Frontal cortex (tissue), 4 donors: ENCODE data around the gene ACOX1. TPM values are rescaled to one million over a fixed set of nuclear protein-coding genes. Genes with fewer than 3 reads are reported as not detected.

Experiments
- DNase-seq, 2 donors: peaks; one replicate each; pipeline ENCODE4 v3.0.0; 2012; ENCODE audit warnings: low spot score in 2 of 2
- FAIRE-seq: peaks from 2 replicates; lab custom pipeline; 2012; peaks lifted over from hg19 to GRCh38; lab: Jason Lieb, UNC
- total RNA-seq: library from RNA; depleted of rRNA; stranded (reverse); fragments of >200 nt; gene quantifications from one replicate; pipeline ENCODE4 v1.2.3, GENCODE V29; 2014
- donor health status: control.
- donor health status: control.
- donor health status: control.

ACOX1 gene
- total RNA-seq, 1 donor from 2014 or later = 98.2 TPM

DNA sequence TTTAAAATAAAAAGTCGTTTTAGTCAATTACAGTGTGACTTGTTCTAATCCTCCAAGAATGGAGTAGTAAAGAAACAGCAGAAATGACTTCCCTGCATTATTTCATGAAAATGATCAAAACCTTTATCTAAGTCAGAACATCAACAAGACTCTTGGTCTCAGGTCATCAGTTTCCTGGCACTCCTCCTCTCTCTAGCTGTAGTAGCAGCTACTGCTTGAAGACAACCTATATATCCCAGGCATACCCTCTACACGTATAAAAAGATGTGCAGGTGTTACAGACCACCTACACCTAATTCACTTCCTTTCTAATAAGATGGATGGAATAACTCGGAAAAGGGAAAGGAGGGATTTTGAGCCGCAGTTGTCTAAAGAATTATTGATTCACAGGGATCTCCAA is 36.5 kb downstream of the ACOX1 start:
- DNase-seq (no peak), FAIRE-seq (no peak)

DNA sequence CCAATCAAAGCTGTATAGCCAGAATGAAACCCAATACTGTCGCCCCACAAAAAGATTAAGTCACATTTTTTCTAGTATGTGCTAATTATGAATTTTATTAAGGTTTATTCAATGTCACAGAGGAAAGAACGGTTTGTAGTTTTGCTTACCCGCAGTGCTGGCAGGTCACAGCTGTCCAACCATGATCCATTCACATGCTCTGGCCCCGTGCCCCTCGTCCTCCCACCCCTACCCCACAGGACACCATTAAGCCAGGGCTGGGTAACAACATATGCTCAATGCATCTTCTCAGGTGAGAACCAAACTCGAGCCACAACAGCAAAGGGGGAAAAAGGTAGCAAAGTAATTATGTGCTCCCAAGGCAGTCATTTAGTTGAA is 37.5 kb downstream of the ACOX1 start:
- FAIRE-seq = no peak

DNA sequence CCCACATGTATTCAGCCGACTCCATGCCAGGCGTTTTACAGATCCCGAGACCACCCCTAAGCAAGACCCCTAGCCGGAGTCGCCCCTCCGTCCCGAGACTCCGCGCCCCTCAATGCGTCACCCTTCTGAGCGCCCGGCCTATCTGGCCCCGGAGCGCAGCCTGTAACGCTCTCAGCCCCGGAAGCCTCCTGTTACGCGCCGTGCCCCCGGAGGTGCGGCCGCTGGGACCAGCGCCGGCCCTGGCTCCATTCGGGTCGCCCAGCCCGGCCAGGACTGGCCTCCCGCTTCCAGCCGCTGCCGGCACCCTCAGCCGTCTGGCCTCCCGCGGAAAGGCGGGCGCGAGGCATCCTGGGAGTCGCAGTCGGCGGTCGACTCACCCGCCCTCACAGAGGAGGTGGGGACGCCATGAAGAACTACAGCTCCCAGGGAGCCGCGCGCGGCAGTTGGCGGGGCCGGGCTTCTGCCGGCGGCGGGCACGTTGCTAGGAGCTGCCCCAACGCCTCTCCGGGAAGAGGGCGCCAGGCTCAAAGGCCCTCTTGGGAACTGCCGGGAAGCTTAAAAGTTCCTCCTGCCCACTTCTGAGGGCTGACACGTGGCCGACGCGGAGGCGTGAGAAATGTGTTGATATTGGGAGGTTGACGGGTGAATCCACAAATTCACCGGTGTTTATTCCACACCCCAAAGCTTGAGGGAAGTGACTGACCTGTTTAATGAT is 38.1 kb downstream of the ACOX1 start, which contains the start of gene FBF1:
FBF1 (minus strand) TSS at position 316 of the 715 bp plus-strand sequence. CDS start 2,893 bp downstream, outside the sequence.
- FAIRE-seq = no peak
- DNase-seq = peak; percentile 98 to 99

More for the DNA sequence above, 37.5 kb downstream of the ACOX1 start:
- DNase-seq = no peak

DNA sequence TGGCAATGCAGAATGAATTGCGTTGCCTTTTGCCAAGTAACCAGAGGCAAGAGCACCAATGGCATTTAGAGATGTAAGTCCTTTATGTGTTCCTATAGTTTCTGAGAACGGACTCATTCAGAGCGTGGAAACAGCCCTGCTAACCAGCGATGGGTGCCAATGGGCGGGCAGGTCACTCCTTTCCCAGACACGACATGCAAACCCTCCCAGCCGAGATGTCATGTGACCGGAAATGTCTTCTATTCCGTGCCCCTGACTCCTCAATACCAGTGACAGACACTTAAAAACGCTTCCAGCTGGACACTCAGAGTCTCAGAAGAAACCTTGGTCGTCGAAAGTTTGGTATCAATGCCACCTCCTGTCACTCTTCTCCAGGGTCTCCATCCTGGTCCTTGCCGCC is 41.3 kb downstream of the ACOX1 start:
- no peak for FAIRE-seq
- DNase-seq = no peak

DNA sequence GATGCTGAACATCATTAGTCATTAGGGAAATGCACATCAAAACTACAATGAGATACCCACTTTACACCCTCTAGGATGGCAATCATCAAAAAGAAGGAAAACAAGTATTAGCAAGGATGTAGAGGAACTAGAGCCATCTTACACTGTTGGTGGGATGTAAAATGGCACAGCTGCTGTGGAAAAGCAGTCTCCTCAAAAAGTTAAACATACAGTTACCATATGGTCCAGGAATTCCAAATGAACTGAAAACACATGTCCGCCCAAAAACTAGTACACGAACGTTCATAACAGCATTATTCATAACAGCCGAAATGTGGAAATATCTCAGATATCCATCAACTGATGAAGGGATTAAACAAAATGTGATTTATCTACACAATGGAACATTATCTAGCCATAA is 45.2 kb downstream of the ACOX1 start:
- no peak for FAIRE-seq
- no peak for DNase-seq

DNA sequence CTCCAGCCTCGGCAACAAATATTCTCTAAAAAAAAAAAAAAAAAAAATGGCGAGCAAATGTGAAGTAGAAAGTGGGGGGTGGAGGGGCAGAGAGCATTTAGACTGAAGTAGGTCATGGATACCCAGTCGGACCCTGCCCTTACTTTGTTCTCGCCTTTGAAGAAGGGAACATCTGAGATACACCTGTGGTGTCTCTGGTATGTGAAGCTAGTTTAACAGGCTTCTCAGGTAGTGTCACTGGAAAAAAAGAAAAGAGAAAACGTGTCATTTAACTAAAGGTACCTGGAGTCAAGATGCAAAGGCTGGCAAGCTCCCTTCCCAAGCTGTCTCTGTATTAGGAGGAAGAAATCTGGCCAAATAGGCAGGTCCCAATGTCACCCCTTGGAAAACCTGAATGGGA is 46.1 kb downstream of the ACOX1 start:
- no peak for DNase-seq
- no peak for FAIRE-seq

DNA sequence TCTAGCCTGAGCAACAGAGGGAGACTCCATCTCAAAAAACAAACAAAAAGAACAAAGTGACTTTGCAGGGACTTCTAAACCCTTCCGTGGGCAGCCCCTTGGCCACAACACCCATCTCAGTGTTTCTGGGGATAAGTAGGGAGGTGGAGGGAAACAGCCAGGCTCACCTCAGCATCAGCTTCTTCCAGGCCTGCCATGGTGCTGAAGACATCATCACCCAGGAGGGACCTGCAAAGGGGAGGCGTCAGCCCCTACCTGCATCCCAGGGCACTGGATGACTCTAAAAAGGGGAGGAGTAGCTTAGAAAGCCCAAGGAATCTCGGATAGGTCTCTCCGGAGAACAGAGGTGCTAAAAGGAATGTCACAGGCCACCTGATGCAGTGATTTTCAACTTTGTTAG is 47.9 kb downstream of the ACOX1 start:
- DNase-seq (no peak), FAIRE-seq (no peak)

DNA sequence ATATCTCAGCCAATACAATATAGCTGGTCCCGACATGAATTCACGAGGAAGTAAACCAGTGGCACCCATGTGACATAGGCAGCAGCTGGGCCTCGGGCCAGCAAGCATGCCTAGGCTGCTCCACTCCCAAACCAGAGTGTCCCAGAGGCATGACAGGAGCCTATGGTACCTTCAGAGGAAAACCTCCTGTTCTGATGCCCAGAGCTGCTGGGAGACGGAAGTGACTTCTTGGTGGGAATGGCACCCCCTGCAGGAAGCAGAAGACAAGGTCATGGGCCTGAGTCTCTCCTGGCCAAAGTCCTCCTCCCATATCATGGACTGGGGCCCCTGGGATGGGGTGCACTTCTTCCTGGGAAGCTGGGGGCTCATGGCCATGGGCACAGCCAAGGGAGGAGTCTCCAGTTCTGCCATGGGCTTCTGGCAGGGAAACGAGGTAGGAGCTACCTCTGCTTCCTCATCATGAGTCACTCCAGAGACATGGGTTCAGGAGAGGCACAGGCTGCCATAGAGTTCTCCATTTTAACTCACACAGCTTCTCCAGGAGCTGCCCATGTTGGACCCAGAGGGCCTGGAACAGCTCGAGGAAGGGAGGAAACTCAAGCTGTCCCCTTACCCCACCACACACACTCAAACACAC is 51.6 kb downstream of the ACOX1 start:
- FAIRE-seq = no peak
- no peak for DNase-seq

DNA sequence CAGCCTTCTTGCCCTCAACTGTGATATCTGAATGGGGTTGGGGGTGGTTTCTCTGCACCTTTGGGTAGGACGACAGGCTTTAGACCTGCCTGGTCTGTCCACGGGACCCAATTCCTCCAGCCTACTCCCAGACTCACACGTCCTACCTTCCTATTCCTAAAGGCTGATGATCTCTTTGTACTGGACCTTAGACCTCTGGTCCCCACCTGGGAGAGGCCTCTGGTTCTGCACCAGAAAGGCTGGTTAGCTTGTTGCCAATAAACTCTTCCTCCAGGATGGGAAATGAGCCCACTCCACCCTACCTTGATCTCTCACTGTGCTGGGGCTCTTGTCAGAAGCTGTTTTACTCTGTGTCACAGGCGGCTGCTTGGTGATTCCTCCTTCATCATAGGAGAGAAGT is 52.5 kb downstream of the ACOX1 start:
- DNase-seq (no peak), FAIRE-seq (no peak)

DNA sequence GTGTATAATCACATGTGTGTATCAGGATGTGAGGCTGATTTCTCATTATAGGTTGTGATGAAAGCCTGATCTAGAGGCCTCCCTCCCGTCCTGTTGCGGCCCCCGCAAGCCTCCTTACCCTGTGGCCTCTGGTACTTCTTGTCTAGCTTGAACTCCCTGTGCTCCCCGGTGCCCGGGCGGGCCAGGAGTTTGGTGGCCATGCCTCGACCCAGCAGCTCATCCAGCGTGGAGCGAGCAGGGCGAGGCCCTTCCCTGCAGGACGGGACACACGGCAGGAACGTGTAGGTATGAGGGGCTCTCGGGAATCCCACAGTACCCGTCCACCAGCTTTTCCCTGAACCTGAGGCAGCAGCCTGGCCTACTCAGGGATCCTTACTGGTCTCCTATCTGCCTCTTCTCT is 53.1 kb downstream of the ACOX1 start:
- FAIRE-seq = no peak
- DNase-seq = no peak

DNA sequence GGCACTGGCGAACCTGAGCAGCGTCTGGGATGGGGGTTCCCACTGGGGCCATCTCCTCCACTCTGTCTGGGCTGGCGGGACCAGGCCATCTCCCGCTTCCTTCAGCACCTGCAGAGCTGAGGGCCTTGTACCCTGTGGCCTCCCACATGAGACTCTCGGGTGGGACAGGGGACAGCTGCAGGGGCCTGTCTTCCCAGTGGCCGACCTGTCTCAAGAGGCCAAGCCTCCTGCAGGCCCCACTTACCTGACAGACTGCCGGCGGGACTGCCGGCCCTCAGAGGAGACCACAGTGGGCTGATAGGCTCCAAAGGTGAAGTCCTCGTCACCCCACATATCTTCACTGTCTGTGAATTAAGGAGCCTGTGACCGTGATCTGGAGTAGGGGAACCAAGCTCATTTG is 53.9 kb downstream of the ACOX1 start:
- no peak for DNase-seq

DNA sequence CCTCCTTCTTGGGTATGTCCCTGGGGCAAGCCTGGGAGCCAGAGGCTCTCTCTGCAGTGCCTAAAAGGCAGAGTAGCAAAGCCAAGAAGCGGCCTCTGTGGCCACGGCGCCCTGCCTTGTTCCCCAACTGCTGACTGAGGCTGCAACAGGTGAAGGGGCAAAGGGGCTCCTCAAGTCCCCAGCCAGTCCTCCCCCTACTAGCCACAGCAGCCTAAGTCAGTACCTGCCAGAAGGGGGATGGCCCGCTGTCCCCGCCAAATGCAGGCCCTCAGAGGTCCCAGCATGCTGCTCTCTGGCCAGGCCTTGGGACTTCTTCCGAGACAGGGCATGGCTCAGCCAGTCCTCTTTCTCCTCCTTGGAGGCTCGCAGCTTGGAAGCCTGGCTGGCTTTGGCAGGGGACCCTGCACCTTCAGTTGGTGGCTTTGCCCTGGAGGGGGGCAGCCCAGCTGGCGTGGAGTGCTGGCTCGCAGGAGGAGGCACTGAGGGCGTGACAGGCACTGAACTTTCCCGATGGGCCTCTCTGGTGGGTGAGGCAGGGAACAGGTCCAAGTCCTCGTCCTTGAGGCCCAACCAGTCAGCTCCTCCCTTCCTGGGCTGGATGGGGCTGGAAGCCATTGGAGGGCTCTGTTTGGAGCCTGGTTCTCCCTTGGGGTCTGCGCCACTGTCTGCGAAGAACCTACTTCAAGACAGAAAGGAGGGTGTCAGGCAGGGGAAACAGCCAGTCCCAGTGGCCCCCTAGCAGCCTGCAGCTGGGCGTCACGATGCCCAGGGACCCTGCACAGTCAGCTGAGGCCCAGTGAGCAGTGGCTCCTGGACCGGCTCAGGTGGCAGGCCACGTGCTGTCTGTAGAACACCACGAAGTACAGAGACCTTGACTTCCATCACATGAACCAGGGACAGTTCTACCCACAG is 55.7 kb downstream of the ACOX1 start:
- FAIRE-seq = no peak
- DNase-seq = no peak

More for the DNA sequence above, 53.9 kb downstream of the ACOX1 start:
- no peak for FAIRE-seq

DNA sequence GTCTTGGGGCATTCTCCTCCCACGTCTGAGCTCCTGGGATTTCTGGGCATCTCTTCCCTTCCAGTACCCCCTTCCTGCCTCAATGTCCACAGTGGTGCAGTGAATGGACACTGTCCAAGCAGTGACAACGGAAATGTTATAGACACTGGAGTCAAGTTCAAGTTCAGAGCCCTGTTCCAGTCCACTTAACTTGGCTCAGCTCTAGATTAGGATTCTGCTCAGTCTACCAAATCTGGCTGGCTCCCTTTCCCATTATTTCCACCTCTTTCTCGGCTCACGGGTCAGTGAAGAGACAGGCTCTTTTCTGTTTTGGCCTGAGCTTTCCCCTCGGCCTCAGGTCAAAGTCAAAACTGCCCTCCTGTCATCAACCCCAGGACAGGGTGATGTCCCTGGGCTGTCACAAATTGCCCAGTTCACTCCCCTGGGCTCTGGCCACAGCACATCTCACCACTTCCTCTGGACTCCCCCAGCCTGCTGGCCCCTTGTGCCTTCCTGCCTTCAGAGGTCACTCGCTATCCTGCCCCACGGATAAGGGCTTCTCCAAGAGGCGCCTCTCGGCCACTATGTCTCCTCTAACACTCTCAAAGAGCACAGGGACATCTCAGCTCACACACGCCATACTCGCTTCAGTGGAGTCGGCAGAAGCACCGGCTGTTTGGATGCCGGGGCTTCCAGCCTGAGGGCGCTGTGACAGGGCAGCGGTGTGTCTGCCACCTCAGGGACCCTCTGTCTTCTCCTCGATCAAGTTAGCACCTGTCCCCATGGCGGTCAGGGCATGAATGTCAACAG is 56.6 kb downstream of the ACOX1 start:
- DNase-seq = no peak
- no peak for FAIRE-seq

DNA sequence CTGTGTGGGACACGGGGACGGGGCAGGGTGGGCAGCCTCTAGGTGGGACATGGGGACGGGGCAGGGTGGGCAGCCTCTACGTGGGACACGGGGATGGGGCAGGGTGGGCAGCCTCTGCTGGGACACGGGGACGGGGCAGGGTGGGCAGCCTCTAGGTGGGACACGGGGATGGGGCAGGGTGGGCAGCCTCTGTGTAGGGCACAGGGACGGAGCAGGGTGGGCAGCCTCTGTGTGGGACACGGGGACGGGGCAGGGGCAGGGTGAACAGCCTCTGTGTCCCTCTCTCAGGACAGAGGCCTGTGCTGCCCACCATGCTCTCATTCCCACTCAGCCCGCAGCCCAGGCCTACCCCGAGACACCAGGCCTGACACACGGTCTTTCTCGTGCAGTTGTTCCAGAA is 57.4 kb downstream of the ACOX1 start:
- no peak for FAIRE-seq

DNA sequence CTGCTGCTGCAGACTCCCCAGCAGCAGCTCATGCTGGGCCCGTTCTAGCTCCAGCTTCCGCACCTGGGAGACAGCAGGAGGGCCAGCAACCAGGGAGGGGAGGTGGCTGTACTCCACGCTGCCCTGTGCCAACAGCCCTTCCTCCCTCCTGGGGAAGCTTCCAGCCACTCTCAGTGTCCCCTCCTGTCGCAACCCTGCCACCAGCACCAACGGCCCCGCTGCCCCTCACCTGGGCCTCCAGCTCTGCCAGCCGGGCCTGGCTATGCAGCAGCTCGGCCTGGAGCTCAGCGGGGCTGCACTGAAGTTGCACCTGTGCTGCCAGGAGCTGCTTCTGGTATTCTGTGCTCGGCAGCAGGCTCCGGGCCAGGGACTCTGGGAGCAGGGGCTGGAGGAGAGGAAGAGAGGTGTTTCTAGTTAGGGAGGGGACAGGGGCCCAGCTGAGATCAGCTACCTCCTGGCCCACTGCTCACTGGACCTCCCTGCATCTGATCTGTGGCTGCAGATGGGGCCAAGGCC is 58.9 kb downstream of the ACOX1 start:
- FAIRE-seq (no peak), DNase-seq (no peak)

More for the DNA sequence above, 57.4 kb downstream of the ACOX1 start:
- DNase-seq = no peak

DNA sequence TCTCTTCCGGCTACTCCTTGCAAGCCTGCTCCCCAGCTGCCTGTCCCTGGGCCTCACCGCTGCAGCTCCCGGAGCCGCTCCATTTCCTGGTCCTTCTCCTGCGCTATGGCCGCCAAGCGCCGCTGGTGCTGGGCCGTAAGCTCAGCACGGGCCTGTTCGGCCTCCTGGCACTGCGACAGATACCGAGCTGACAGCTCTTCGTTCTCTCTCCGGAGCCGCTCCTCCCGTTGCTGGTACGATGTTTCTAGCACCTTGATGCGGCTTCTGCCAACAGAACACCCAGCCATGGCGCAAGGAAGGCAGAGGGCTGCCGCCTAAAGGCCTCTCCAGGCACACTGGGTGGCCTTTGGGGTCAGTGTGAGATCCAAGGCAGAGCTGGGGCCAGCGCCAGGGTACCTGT is 59.4 kb downstream of the ACOX1 start:
- no peak for FAIRE-seq
- no peak for DNase-seq

DNA sequence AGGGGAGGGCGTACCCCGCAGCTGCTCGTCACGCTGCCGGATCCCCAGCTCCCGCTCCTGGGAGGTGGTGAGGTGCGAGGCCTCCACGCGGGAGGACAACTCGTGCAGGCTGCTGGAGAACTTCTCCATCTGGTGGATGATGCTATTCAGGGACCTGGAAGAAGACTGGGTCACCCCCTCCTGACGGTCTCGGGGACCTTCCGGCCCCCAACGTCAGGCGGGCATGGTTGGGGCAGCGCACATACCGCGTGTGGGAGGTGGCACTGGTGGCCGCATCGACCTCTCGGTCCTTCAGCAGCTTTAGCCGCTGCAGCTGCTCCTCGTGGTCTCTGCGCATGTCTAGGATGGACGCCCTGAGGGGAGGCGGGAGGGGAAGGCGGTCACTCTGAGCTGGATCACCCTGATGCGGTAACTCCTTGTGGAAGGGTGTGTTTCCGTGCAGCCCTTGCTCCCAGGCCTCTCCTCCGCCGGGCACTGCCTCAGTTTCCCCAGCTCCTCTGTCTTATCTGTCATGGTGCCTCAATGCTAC is 61.0 kb downstream of the ACOX1 start:
- no peak for FAIRE-seq

DNA sequence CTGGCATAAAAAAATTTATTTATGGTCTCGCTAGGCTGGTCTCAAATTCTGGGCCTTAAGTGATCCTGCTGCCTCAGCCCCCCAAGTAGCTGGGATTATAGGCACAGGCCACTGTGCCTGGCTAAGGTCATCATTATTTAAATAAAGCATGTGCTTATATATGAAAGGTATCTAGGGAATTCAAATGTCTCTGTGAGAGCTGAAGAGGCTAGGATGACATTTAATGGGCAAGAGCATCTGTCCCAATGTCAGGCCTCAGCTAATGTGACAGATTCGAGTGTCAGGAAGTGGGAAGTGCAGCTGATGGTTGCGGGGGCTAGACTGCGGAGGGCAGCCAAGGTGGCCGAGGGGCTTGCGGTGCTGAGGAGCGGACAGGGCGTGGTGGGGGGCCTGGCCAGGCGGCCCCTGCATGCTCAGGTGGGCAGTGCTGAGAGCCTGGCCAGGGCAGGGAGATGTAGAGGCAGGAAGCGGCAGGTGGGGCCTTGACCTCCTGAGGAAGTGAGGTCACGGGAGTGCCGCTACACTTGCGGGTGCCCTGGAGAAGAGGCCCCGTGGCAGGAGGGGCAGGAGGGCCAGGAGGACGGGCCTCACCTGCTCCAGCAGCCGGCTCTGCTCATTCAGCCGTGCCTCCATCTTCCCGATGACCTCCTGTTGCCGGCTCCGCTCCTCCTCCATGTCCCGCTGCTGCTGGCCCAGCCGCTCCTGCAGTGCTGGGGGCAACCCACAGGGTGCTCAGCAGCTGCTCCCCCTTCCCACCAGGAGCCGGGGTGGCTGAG is 61.6 kb downstream of the ACOX1 start:
- no peak for DNase-seq
- FAIRE-seq = no peak

More for the DNA sequence above, 61.0 kb downstream of the ACOX1 start:
- DNase-seq = no peak

DNA sequence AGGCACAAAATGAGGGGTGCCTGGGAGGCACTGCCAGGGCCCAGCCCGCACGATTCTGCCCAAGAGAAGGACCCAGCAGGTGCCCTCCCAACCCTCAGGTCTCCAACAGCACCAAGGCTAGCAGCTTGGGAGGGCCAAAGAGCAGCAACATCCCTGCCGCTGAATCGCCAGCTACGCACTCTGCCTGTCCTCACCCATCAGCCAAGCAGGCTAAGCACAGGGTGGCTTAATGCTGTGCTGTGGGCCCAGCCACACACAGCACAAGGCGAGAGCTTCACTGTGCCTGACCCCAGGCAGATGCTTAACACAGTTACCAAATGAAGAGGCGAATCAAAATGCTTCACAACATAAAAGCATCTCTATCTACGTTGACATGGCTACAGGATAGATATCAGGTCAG is 63.7 kb downstream of the ACOX1 start:
- FAIRE-seq (no peak), DNase-seq (no peak)
